ENCODE results near the gene CPSF7. TPM values are rescaled to one million over a fixed set of nuclear protein-coding genes. Genes with fewer than 3 reads are reported as not detected.
"Not testable (repeated sequence)": the region's sequence is repeated elsewhere in the genome, so short reads cannot be mapped to it uniquely, and the experiment has no call there.

The CPSF7 gene
- total RNA-seq, 1 experiment from 2014 or later, result 145 TPM

DNA sequence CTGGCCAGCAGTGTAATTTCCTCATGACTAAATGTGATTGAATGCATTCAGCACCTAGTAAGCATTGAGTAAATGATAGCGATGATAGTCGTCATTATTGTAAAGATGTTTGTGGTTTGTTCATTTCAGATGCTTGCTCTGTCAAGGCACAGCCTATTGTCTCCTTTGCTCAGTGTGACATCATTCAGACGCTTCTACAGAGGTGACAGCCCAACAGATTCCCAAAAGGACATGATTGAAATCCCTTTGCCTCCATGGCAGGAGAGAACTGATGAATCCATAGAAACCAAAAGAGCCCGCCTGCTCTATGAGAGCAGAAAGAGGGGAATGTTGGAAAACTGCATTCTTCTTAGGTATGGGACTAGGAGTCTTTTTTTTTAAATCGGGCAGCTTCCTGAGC is 7.7 kb upstream of the CPSF7 start:
- Histone ChIP-seq H2BK15ac (ENCODE audit: low read depth, low read length) (no peak overlapping the region), H3K9me3 (ENCODE audit: control insufficient read depth, low read depth, low read length) (no peaks in the 10 kb centered on the region), H3K79me2 (ENCODE audit: insufficient read depth, low read length) (peaks cover 18% of the 10 kb centered on the region; the same call in 1 of the 2 replicates), H3K4ac (ENCODE audit: low read depth, low read length) (no peak overlapping the region), H3K23ac (ENCODE audit: insufficient read length, low read depth, low read length) (no peak overlapping the region), H2BK12ac (ENCODE audit: insufficient read length, low read depth, low read length) (no peak overlapping the region), H4K5ac (ENCODE audit: insufficient read length, low read depth, low read length) (no peak overlapping the region), H2AK5ac (ENCODE audit: insufficient read length, low read length) (no peak overlapping the region), H4K8ac (replicated peaks; ENCODE audit: insufficient read length, low read depth, low read length) (no peak overlapping the region), H3K14ac (ENCODE audit: insufficient read depth, low read length) (no peak overlapping the region), H2BK20ac (ENCODE audit: low read depth, low read length, poor library complexity, severe bottlenecking) (no peak overlapping the region), H4K20me1 (ENCODE audit: control insufficient read depth, insufficient read depth, insufficient read length) (no peaks in the 10 kb centered on the region), H4K91ac (ENCODE audit: insufficient read length, low read depth, low read length) (no peak overlapping the region), H3K9ac (ENCODE audit: extremely low read depth, insufficient read length, low read length) (no peak overlapping the region), H3K18ac (ENCODE audit: insufficient read length, low read depth, low read length) (no peak overlapping the region), H2BK5ac (ENCODE audit: insufficient read length, low read length) (no peak overlapping the region), H3K4me1 (ENCODE audit: insufficient read depth, low read length) (no peaks in the 10 kb centered on the region), H2AFZ (ENCODE audit: low read length) (no peak overlapping the region), H3K56ac (ENCODE audit: insufficient read length, low read depth, low read length) (no peak overlapping the region), H3K27ac (ENCODE audit: insufficient read length, low read depth, low read length) (no peak overlapping the region), H3K23me2 (ENCODE audit: insufficient read length, low read depth, low read length, poor library complexity, severe bottlenecking) (no peaks in the 10 kb centered on the region), H3T11ph (ENCODE audit: low read length) (no peak overlapping the region), H2BK120ac (ENCODE audit: low read depth, low read length, poor library complexity, severe bottlenecking) (no peak overlapping the region), H3K4me2 (ENCODE audit: insufficient read depth, insufficient read length, low read length) (no peak overlapping the region), H3K27me3 (ENCODE audit: insufficient read depth, low read length) (no peaks in the 10 kb centered on the region), H3K79me1 (ENCODE audit: insufficient read depth, low read depth, low read length, poor library complexity, severe bottlenecking) (peaks cover 12% of the 10 kb centered on the region)
- Mint-ChIP-seq H3K9me3 (no peaks in the 10 kb centered on the region; a peak in 1 of 5 replicates), H3K36me3 (ENCODE audit: insufficient read depth in 1 of 3, low read depth in 3 of 3) (peaks cover 47 to 65% (median 57%) of the 10 kb centered on the region in 3 experiments; a peak in 6 of 7 replicates), H3K4me3 (no peak overlapping the region), H3K27me3 (ENCODE audit: low read depth) (no peaks in the 10 kb centered on the region), H3K4me1 (peaks cover 4 to 6% of the 10 kb centered on the region in 2 experiments; a peak in 3 of 4 replicates), H3K27ac (no peak overlapping the region)
- TF ChIP-seq, protein P1, sequence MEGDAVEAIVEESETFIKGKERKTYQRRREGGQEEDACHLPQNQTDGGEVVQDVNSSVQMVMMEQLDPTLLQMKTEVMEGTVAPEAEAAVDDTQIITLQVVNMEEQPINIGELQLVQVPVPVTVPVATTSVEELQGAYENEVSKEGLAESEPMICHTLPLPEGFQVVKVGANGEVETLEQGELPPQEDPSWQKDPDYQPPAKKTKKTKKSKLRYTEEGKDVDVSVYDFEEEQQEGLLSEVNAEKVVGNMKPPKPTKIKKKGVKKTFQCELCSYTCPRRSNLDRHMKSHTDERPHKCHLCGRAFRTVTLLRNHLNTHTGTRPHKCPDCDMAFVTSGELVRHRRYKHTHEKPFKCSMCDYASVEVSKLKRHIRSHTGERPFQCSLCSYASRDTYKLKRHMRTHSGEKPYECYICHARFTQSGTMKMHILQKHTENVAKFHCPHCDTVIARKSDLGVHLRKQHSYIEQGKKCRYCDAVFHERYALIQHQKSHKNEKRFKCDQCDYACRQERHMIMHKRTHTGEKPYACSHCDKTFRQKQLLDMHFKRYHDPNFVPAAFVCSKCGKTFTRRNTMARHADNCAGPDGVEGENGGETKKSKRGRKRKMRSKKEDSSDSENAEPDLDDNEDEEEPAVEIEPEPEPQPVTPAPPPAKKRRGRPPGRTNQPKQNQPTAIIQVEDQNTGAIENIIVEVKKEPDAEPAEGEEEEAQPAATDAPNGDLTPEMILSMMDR (conservative IDR thresholded peaks at IDR 0.05), result no peak
- no CpG with 5 or more reads among the region's 5 CpGs for WGBS (ENCODE audit: extremely low coverage, insufficient read length, low lambda C conversion rate)
- no peak for DNase-seq

DNA sequence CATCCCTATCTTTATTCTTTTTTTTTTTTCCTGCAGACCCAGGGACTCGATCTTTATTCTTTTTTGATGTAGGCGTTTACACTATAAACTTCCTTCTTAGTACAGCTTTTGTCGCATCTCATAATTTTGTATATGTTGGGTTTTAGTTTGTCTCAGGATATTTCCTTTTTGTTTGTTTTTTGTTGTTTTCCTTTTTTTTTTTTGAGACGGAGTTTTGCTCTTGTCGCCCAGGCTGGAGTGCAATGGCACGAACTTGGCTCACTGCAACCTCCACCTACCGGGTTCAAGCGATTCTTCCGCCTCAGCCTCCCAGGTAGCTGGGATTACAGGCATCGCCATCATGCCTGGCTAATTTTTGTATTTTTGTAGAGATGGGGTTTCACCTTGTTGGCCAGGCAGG is 1.1 kb upstream of the CPSF7 start:
- not testable (repeated sequence) for H3K14ac ChIP-seq (ENCODE audit: insufficient read depth, low read length); DNase-seq; H3K79me1 ChIP-seq (ENCODE audit: insufficient read depth, low read depth, low read length, poor library complexity, severe bottlenecking); H3K27me3 ChIP-seq (ENCODE audit: insufficient read depth, low read length); H2AFZ ChIP-seq (ENCODE audit: low read length); H4K5ac ChIP-seq (ENCODE audit: insufficient read length, low read depth, low read length); H3K18ac ChIP-seq (ENCODE audit: insufficient read length, low read depth, low read length); H2BK120ac ChIP-seq (ENCODE audit: low read depth, low read length, poor library complexity, severe bottlenecking); H3K23me2 ChIP-seq (ENCODE audit: insufficient read length, low read depth, low read length, poor library complexity, severe bottlenecking); H4K91ac ChIP-seq (ENCODE audit: insufficient read length, low read depth, low read length); H3K27me3 Mint-ChIP-seq (ENCODE audit: low read depth); H3K9me3 Mint-ChIP-seq; H3K27ac ChIP-seq (ENCODE audit: insufficient read length, low read depth, low read length); H3K23ac ChIP-seq (ENCODE audit: insufficient read length, low read depth, low read length); H3K9me3 ChIP-seq (ENCODE audit: control insufficient read depth, low read depth, low read length); H2AK5ac ChIP-seq (ENCODE audit: insufficient read length, low read length); H3K4me1 ChIP-seq (ENCODE audit: insufficient read depth, low read length); H2BK12ac ChIP-seq (ENCODE audit: insufficient read length, low read depth, low read length); H3K4ac ChIP-seq (ENCODE audit: low read depth, low read length); H2BK20ac ChIP-seq (ENCODE audit: low read depth, low read length, poor library complexity, severe bottlenecking); H3T11ph ChIP-seq (ENCODE audit: low read length); H4K20me1 ChIP-seq (ENCODE audit: control insufficient read depth, insufficient read depth, insufficient read length); H3K56ac ChIP-seq (ENCODE audit: insufficient read length, low read depth, low read length); H2BK5ac ChIP-seq (ENCODE audit: insufficient read length, low read length); H4K8ac ChIP-seq (replicated peaks; ENCODE audit: insufficient read length, low read depth, low read length); H2BK15ac ChIP-seq (ENCODE audit: low read depth, low read length)
- Histone ChIP-seq H3K79me2 (ENCODE audit: insufficient read depth, low read length) (peaks cover 28% of the 10 kb centered on the region), H3K4me2 (ENCODE audit: insufficient read depth, insufficient read length, low read length) (peak overlapping the region; percentile 84), H3K9ac (ENCODE audit: extremely low read depth, insufficient read length, low read length) (peak overlapping the region; percentile 98)
- H3K27ac Mint-ChIP-seq, result peak overlapping the region in 2 of 3 experiments; percentile 99; a peak in 5 of 7 replicates
- no CpG with 5 or more reads among the region's 10 CpGs for WGBS (ENCODE audit: extremely low coverage, insufficient read length, low lambda C conversion rate)
- H3K4me1 Mint-ChIP-seq, result peaks cover 15 to 23% of the 10 kb centered on the region in 2 experiments
- H3K4me3 Mint-ChIP-seq, result peak overlapping the region; percentile 95 to 97
- H3K36me3 Mint-ChIP-seq (ENCODE audit: insufficient read depth in 1 of 3, low read depth in 3 of 3), result peaks cover 26 to 38% (median 38%) of the 10 kb centered on the region in 3 experiments; a peak in 6 of 7 replicates
